ENCODE measurements around the gene BTF3L4.
"Not testable (repeated sequence)": the region's sequence is repeated elsewhere in the genome, so short reads cannot be mapped to it uniquely, and the experiment has no call there.

Gene BTF3L4

DNA sequence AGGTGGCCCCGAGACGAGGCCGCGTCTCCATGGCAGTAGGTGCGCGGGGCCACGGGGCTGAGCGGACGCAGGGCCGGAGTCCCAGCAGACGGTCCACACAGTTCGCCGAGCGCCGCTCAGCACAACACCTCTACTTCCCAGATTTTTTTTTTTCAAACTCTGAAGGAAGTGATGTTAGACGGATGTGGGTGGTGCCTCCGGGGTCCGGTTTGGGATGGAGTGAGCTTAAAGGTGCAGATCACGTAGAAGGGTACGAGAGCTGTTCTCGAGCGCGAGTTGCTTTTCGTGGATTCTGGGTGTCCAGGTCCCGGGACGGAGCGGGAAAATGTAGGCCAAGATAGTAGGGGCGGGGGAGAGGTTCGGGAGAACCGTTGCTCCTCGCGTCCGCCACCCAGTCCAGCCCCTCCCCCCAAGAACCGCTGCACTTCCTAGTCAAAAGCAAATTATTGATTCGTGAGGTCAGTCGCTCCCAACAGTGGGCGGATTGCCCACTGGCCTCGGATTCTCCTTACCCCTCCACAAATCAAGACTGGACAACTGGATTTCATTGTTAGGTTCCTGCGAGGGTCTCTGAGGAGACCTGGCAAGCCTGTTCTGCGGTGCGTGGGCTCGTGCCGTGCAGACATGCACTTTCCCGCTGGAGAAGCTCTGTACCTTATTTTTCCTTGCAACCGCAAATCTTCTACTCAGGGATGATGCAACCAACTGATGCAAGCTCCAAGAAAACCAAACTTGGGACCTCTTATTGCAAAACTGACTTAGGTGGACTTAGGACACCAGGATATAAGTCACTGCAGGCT lies 829 bp upstream of the BTF3L4 start, which contains the start of gene TXNDC12:
Gene TXNDC12, minus strand, starts transcription at position 126 of the 800 bp plus-strand sequence. Its CDS starts 95 bp downstream, at position 31.
- DNase-seq (ENCODE audit: low read depth in 2 of 2) = peak; percentile 11 to 31

- no peak for DNase-seq (ENCODE audit: low read depth in 2 of 2)
Measured at GRCh38 chr1:52055866-52056162, 281 bp upstream of the BTF3L4 start.

DNA sequence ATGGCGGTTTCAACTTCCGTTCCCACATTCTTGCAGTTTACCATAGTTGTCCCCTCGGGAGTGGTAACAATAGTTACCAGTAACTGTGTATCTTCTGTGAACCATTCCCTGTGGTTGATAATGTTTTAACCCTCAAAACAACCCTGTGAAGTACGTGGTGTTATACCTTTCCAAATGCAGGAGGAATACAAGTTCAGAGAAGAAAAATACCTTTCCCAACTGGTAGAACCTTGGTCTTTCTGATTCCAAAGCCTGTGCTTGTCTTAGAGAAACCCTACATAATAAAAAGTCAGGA lies 789 bp downstream of the BTF3L4 start:
- no peak for DNase-seq (ENCODE audit: low read depth in 2 of 2)

DNA sequence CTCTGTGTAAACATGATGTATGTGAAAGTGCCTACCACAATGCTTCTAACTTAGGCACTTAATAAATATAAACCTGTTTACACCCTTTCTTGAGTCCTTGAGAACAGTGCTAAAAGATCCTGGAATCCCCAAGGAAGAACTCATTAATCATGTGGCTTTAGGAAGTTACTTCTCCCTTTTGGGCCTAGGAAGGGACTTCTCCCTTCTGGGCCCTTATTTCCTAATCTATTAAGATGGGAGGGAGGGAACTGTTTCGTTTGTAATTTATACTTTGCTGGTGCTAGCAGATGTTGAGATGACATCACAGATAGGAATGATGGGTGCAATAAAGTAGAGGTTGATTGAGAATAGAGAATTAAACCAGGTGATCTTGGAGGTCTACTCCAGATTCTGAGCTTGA lies 1.2 kb downstream of the BTF3L4 start:
- no peak for DNase-seq (ENCODE audit: low read depth in 2 of 2)

GRCh38 chr1:52057876-52058415 lies 1.9 kb downstream of the BTF3L4 start:
- DNase-seq (ENCODE audit: low read depth in 2 of 2) = no peak

GRCh38 chr1:52059321-52059720 lies 3.2 kb downstream of the BTF3L4 start:
- no peak for DNase-seq (ENCODE audit: low read depth in 2 of 2)

- DNase-seq (ENCODE audit: low read depth in 2 of 2) = no peak
Measured at GRCh38 chr1:52059888-52060287, 3.8 kb downstream of the BTF3L4 start.

- DNase-seq (ENCODE audit: low read depth in 2 of 2) = no peak
Measured at GRCh38 chr1:52060822-52061221, 4.7 kb downstream of the BTF3L4 start.

- DNase-seq (ENCODE audit: low read depth in 2 of 2) = no peak
Measured at GRCh38 chr1:52063192-52063591, 7.1 kb downstream of the BTF3L4 start.

DNA sequence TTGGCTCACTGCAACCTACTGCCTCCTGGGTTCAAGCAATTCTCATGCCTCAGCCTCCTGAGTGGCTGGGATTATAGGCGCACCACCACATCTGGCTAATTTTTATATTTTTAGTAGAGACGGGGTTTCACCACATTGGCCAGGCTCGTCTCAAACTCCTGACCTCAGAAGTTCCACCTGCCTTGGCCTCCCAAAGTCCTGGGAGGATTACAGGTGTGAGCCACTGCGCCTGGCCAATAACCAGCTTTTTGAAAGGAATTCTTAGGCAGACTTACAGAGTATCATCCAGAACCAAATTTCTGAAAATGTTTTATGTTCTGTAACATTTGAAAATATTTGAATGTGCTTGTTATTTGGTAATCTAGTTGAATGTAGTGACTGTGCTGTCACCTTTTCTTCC lies 14.6 kb downstream of the BTF3L4 start:
- DNase-seq (ENCODE audit: low read depth in 2 of 2) = no peak

GRCh38 chr1:52072291-52072690 lies 16.2 kb downstream of the BTF3L4 start:
- no peak for DNase-seq (ENCODE audit: low read depth in 2 of 2)

- not testable (repeated sequence) for DNase-seq (ENCODE audit: low read depth in 2 of 2)
Measured at GRCh38 chr1:52077277-52077676, 21.2 kb downstream of the BTF3L4 start.

DNA sequence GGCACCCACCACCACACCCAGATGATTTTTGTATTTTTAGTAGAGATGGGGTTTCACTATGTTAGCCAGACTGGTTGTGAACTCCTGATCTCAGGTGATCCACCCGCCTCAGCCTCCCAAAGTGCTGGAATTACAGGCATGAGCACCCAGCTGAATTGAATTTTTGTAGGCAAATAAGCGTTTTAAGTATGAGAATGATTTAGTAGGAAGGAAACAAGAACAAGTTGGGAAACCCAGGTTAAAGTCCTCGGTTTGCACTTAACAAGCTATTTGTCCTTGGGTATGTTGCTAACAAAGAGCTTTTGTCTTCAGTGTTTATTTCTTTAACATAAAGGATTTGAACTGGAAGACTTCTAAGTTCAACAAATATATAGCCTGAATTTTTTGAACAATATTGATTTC lies 23.9 kb downstream of the BTF3L4 start:
- DNase-seq (ENCODE audit: low read depth in 2 of 2) = no peak

DNA sequence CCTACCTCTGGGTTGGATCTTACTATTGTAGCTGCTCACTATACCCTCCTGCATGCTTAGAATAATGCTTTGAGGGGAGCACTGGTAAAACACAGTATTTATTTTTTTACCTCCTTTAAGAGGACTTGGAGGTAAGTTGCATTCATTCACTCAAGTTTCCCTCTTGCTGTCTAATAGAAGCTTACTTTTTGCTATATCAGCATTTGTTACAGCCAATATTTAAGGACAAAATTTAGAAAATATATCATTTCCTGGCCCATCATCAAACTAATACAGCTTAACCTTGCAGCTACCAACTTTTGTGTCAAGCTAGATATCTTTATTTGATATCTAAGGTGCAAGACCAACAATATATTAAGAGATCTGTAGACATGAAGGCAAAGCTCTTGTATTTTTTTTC lies 31.8 kb downstream of the BTF3L4 start:
- not testable (repeated sequence) for DNase-seq (ENCODE audit: low read depth in 2 of 2)

- DNase-seq (ENCODE audit: low read depth in 2 of 2) = not testable (repeated sequence)
Measured at GRCh38 chr1:52094300-52094699, 38.2 kb downstream of the BTF3L4 start.

DNA sequence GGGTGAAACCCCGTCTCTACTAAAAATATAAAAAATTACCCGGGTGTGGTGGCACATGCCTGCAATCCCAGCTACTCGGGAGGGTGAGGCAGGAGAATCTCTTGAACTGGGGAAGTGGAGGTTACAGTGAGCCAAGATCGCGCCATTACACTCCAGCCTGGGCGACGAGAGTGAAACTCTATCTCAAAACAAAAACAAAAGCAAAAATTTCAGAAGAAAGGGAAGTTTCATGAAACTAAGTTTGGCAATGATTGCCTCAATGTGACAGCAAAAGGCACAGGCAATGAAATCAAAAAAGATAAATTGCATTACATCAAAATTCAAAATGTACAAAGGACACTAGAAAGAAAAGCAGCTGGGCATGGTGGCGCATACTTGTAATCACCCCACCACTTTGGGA lies 40.1 kb downstream of the BTF3L4 start:
- DNase-seq (ENCODE audit: low read depth in 2 of 2) = no peak

GRCh38 chr1:52098139-52098871 lies 42.2 kb downstream of the BTF3L4 start:
- DNase-seq (ENCODE audit: low read depth in 2 of 2) = no peak

DNA sequence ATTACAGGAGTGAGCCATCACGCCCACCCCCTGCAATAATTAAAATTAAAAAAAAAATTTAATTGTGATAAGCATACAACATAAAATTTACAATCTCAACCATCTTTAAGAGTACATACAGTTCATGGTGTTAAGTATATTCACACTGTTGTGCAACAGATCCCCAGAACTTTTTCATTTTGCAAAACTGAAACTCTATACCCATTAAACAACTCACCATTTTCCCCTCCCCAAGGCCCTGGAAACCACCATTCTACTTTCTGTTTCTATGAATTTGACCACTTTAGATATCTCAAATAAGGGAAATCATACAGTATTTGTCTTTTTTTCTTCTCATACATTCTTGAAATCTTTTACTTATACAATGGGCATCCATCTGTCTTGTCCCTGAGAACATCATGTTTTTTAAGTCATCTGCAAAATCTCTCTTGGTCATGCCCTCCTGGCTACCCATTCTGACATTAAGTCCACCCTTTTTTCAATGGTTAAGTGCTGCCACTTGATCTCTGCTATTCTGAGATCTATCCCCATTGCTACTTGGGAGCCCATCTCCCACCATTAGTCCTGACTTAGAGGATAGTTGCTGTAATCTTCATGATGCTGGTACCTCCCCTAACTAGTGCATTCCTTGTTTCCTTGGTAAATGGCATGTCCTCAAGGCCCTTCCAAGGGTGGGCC lies 46.4 kb downstream of the BTF3L4 start:
- DNase-seq (ENCODE audit: low read depth in 2 of 2) = no peak

DNA sequence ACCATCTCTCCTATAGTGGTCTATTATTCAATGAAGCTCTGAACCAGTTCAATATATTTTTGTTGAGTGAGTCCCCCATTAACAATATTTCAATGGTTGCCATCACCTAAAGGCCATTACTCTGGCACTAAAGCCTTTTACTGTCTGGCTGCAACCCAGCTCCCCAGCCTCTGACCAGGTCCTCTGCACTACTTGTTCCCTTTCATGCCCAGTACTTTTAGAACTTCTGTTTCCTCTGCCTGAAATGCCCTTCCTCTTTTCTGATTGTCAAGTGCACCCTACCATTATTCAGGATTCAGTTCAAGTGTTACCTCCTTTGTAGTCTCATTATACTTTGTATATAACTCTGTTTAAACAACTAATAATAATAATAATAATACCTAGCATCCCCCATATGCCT lies 55.4 kb downstream of the BTF3L4 start:
- DNase-seq (ENCODE audit: low read depth in 2 of 2) = no peak

- DNase-seq (ENCODE audit: low read depth in 2 of 2) = no peak
Measured at GRCh38 chr1:52112489-52112888, 56.4 kb downstream of the BTF3L4 start.

DNA sequence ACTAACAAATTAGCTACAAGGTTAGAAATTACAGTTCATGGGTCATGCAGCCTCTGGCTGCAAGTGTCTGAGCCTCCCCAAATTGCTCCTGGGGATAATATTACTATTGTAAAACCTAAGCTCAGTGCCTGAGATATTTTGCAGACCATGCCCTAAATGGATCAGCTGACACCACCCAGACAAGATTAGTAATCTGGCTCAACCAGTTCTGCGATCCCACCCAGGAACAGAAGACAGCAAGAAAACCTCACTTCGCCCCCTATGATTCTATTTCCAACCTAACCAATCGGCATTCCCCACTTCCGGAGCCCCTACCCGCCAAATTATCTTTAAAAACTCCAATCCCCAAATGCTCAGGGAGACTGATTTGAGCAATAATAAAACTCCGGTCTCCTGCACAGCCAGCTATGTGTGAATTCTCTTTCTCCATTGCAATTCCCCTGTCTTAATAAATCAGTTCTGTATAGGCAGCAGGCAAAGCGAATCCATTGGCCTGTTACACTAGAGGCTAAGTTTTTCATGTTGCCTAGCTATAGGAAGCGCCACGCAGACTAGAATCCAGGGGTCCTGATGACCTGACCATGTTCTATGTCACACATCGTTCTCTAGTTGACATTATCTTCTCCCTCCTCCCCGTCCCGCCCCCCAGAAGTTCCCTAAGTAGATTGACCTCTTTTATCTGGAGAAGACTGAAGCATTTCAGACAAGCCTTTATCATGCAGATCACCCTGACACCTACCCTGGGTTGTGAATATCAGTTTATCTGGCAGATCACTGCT lies 63.4 kb downstream of the BTF3L4 start:
- DNase-seq (ENCODE audit: low read depth in 2 of 2) = no peak

DNA sequence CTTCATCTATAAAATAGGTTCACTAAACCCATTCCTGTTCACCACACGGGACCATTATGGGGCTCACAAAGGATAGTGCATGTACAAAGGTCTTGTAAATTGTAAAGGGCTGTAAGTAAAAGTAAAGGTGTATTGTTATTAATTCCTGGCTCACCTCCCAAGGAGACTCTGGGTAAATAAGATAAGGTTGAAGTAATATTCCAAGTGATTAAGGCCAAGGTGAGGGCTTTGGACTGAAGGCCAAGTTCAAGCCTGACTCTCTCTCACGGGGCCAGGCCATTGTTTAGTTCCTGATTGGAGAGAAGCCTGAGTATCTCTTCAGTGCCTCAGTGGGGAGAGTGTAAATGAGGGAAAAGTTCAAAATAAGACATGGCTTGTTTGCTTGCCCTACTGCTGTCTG lies 66.3 kb downstream of the BTF3L4 start:
- DNase-seq (ENCODE audit: low read depth in 2 of 2) = no peak
